GM21360 (cell line): ENCODE measurements around the gene SLX4.
"Not testable (repeated sequence)": the region's sequence is repeated elsewhere in the genome, so short reads cannot be mapped to it uniquely, and the experiment has no call there.

Experiments used
- ATAC-seq: cut with Tn5 transposase; IDR thresholded peaks from one replicate; pipeline ENCODE4 v1.9.1; 2021; ENCODE audit warnings: mild to moderate bottlenecking, moderate library complexity; ENCODE audit not compliant: unreplicated experiment

SLX4 gene

GRCh38 chr16:3641801-3642396 is 30.5 kb upstream of the SLX4 start:
- no peak for ATAC-seq

DNA sequence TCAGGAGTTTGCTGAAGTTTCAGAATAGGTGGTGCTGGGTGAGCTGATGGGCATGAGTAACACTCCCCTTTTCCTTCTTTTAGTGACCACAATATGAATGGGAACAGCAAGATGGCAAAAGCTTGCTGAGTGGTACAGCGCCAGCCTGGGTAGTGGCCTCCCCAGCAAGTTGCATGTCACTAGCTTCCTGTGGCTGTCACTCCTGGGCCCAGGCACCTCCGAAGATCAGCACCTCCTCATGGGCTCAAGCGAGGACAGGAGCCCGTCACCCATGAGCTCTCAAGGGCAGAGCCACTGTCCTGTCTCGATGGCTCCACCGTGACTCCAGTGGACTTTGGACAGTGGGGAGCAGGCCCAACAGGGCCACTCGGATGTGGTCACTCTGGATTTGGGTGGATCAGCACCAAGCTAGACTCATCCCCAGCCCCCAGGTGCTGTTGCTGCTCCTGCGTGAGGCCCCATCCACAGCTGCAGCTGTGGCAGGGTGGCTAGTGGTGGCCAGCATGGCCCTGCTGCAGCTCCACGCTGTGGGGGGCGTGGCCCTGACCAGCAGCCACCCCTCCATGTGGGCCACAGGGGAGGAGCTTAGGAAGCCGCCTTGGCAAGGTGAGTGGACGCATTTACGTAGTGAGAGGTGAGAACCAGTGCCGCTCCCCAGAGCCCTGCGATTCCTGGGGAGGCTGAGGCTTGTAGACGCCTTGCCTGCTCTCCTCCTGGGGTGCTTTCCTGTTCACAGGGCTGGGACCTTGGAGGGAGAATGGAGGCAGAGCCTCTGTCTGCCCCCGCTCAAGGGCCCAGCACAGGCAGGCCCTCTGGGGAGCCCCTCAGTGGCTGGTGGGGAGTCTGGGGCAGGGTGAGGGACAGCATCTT is 29.5 kb upstream of the SLX4 start:
- ATAC-seq = no peak

DNA sequence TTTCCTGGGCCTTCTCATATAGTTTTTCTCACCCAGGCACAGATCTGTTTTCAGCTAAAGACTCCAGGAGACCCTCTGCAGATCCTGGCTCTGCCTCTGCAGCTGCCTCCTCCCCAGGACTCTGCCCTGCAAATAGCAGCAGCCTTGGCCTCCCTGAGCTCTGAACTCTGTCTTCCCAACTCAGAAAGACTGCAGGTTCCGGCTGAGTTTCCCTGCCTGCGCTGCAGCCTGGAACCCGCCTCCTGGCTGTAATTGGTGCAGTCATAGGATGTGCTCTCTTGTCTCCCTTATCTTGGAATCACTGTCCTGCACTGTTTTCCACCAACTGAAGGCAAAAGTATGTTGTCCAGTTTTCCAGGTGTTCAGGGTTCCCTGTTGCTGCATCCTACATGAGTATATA is 28.8 kb upstream of the SLX4 start:
- ATAC-seq = no peak

DNA sequence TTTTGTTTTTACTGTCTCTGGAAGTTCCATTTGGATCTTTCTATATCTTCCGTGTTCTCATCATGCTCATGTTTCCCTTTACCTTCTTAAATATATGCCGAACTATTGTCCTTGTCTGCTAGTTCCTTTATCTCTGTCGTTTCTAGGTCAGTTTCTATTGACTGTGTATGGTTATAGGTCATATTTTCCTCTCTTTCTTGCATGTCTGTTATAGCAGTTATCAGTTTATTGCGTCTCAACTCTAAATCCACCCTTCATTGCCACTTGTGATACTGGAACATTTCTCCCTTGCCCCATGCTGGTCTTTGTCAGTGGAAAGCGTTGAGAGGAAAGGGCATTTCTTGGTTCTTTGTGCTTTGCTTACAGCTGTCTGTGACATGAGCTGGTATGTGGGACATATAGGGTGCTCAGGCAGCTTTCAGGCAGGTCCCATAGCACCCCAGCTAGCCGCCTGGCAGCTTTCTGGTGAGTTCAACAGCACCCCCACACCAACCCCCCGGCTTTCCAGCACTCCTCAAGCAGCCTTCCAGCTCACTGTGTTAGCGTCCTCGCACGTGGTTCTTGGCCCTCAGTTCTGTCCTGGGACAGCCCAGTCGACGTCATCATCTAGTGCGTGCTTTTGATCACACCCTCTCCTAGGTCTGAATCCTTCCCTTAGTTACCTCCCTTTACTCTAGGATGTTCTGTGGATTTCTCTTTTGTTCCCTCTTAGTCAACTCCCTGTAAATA is 27.7 kb upstream of the SLX4 start:
- no peak for ATAC-seq

GRCh38 chr16:3637371-3637923 is 26.0 kb upstream of the SLX4 start:
- ATAC-seq = no peak

DNA sequence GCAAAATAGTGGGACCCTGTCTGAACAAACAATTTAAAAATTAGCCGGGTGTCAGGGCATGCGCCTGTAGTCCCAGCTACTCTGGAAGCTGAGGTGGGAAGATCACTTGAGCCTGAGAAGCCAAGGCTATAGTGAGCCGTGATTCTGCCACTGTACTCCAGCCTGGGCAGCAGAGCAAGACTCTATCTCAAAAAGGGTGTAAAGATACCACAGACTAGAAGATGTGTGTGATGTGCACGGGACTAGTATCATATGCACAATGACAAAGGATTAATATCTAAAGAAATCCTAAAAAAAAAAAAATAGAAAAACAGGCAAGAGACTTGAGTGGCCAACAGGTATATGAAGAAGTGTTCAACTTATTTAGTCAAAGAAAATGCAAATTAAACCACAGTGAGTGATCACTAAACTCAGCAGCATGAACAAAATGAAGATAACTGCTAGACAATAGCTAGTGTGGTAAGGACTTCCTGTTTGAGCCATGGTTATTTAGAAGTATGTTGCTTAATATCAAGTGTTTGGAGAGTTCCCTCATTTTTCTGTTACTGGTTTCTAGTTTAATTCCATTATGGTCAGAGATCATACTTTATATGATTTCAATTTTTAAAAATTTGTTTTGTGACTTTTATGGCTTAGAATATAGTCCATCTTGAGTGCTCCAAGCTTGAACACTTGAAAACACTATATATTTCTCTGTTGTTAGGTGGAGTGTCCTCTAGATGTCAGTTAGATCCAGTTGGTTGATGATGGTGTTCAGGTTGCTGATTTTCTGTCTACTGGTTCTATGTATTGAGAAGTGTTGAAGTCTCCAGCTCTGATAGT is 14.7 kb upstream of the SLX4 start:
- no peak for ATAC-seq

DNA sequence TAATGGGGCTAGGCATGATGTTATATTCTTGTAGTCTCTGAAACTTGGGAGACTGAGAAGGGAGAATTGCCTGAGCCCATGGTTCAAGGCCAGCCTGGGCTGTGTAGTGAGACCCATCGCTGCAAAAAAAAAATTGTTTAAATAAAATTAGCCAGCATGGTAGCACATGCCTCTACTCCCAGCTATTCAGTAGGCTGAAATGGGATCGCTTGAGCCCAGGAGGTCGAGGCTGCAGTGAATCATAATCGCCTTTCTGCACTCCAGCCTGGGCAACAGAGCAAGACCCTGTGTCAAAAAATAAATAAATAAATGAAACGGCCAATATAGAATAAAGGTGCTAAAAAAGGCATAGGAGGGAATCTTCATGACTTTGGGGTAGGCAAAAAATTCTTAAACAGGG is 13.9 kb upstream of the SLX4 start:
- no peak for ATAC-seq

DNA sequence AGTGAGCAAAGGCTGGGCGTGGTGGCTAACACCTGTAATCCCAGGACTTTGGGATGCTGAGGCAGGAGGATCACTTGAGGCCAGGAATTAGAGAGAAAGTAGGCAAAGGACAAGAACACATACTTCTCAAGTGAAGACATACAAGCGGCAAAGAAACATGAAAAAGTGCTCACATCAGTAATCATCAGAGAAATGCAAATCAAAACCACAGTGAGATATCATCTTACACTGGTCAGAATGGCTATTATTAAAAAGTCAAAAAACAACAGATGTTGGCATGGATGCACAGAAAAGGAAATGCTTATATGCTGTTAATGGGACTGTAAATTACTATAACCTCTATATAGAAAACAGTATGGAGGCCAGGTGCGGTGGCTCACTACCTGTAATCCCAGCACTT is 12.2 kb upstream of the SLX4 start:
- ATAC-seq = no peak

DNA sequence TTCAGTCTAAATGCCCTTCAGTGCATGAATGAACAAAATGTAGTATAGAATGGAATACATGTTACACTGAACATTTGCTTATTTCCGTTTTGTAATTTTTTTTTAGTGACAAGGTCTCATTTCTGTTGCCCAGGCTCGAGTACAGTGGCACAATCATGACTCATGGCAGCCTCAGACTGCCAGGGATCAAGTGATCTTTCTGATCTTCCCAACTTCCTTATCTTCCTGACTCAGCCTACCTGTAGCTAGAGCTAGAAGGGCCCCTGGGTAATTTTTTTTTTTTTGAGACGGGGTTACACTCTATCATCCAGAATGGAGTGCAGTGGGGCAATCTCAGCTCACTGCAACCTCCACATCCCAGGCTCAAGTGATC is 7.3 kb upstream of the SLX4 start:
- no peak for ATAC-seq

DNA sequence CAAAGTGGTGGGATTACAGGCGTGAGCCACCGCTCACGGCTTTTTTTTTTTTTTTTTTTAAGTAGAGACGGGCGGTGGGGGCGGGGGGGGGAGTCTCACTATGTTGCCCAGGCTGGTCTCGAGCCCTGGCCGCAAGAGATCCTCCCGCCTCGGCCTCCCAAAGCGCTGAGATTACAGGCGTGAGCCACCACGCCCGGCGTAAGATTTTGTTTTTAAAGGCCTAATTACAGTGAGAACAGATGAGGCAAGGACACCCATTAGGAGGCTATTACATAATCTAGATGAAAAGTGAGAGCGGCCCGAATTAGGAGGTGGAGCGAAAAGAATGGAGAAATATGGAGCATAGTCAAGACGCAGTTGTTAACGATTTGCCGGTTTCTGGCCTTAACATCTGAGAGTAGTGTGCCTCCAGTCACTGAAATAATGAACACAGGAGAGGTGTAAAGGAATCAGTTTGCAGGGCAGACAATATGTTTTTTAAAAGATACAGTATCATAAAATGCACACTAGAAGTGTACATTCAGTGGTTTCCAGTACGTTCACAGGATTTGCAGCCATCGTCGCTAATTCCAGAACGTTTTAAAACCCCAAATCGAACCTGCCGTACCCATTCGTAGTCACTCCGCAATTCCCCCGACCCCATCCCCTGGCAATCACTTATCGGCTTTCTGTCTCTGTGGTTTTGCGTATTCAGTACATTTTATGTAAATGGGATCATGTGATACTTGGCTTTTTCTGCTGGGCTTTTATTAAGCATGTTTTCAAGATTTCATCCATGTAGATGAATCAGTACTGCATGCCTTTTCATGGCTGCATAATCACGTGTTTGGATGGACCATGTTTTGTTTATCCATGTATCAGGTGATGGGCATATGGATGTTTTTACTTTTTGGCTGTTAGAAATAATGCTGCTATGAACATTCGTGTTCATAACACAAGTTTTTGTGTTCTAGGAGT is 1.4 kb upstream of the SLX4 start:
- no peak for ATAC-seq

GRCh38 chr16:3610698-3611145 is 684 bp downstream of the SLX4 start:
- no peak for ATAC-seq

- ATAC-seq = no peak
Observed at GRCh38 chr16:3609895-3610697, 1.3 kb downstream of the SLX4 start.

GRCh38 chr16:3608976-3609375 is 2.4 kb downstream of the SLX4 start:
- ATAC-seq = not testable (repeated sequence)

GRCh38 chr16:3608069-3608468 is 3.3 kb downstream of the SLX4 start:
- no peak for ATAC-seq

DNA sequence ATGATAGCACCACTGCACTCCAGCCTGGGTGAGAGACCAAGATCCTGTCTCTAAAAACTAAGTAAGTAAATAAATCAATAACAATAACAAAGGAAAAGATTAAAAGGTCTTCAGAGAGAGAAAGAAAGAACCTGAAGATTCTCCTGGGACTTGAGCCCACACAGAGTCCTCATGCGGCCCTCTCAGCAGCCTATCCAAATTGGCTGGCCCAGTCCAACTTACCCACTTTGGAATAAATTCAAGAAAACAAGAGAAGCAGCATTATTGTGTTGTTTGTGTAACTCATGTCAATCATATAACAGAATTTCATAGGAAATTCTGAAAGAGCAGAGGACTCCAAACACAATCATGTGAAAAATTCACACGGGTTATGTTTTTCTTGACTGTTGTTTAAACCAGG is 3.8 kb downstream of the SLX4 start:
- no peak for ATAC-seq

- no peak for ATAC-seq
Observed at GRCh38 chr16:3607161-3607560, 4.2 kb downstream of the SLX4 start.

DNA sequence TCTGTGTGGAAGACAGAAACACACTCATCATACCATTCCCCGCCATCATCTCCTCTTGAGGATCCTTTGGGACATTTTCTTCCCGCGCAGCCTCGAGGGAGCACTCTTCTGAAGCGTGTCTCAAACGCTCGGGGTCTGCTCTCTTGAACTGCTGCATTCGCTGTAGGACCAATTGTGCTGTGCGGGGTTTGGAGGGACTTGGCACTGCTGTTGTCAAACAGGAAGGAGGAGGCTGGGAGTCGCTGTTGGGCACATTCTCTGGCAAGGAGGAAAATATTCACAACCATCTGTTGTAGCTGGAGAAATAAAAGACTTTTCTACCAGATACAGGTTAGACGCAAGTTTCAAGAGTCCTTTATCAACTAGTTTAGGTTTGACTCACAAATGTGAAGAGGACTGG is 5.0 kb downstream of the SLX4 start:
- ATAC-seq = no peak

DNA sequence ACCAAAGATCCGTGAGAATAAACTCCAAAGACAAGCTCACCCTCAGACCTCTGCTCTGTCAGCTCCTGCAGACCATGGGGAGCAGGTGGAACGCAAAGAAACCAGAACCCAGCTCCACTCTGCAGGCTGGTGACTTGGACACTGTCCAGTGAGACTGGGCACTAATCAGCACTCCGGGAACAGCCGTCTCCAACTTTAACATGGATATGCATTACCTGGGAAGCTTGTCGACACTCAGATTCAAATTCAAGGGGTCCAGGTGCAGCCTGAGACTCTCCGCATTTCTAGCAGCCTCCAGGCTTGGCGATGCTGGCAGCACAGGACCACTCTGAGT is 9.1 kb downstream of the SLX4 start:
- no peak for ATAC-seq
